ENCODE data around the gene GPSM1. TPM values are rescaled to one million over a fixed set of nuclear protein-coding genes. Genes with fewer than 3 reads are reported as not detected.

GPSM1 gene
- total and polyA plus RNA-seq, 4 donors = 0.11 to 2.9 (median 1.6) TPM

DNA sequence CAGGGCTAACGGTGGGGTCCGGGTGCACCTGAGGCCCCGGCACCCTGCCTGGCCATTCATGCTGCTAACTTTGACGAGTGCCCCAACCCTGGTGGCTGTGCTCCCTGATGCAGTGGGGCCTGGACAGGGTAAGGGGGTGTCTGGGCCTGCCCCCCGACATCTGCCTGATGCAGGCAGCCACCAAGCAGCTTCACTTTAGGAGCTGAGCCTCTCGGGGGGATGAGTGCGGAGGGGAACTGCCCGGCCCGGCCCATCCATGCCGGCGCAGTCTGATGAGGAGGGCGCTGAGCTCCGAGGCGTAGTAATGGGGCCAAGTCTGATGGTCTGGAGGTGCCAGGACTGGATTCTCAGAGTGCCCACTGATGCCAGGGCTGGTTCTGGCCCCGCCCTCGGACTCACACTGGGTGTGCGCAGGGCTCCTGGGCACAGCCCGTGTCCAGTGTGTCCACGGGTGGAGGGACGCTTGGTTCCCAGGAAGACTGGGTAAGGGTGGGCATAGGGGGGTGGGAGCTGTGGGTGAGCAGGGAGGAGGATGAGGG, 19.7 kb downstream of the GPSM1 start:
- whole genome bisulfite sequencing = 93% methylated on average over 20 of the region's 20 CpGs
- Histone ChIP-seq H3K27me3 (ENCODE audit: control insufficient read depth in 4 of 4, insufficient read depth in 4 of 4, low read length in 3 of 4) (no peaks in the 10 kb centered on the region), H3K36me3 (ENCODE audit: control insufficient read depth in 4 of 4, insufficient read depth in 3 of 4, low read depth in 1 of 4, low read length in 3 of 4) (no peaks in the 10 kb centered on the region), H3K9ac (ENCODE audit: low read depth in 1 of 2, low read length in 2 of 2) (no peak overlapping the region), H3K27ac (ENCODE audit: low read depth in 1 of 2, low read length in 2 of 2) (no peak overlapping the region), H3K9me3 (ENCODE audit: control insufficient read depth in 4 of 4, low read length in 3 of 4) (no peaks in the 10 kb centered on the region), H3K4me3 (ENCODE audit: low read depth in 1 of 3, low read length in 3 of 3) (no peak overlapping the region), H3K4me1 (ENCODE audit: control insufficient read depth in 4 of 4, insufficient read depth in 4 of 4, low read length in 3 of 4) (peaks cover 0 to 7% (median 4%) of the 10 kb centered on the region in 4 donors)
- DNase-seq (ENCODE audit: low spot score) = no peak
- TF ChIP-seq YY1 (IDR thresholded peaks at IDR 0.05) (no peak), FOXA1 (IDR thresholded peaks at IDR 0.05) (no peak), RAD21 (IDR thresholded peaks at IDR 0.05) (no peak)
- TF ChIP-seq, protein P1, sequence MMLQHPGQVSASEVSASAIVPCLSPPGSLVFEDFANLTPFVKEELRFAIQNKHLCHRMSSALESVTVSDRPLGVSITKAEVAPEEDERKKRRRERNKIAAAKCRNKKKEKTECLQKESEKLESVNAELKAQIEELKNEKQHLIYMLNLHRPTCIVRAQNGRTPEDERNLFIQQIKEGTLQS (IDR thresholded peaks at IDR 0.05) = no peak

DNA sequence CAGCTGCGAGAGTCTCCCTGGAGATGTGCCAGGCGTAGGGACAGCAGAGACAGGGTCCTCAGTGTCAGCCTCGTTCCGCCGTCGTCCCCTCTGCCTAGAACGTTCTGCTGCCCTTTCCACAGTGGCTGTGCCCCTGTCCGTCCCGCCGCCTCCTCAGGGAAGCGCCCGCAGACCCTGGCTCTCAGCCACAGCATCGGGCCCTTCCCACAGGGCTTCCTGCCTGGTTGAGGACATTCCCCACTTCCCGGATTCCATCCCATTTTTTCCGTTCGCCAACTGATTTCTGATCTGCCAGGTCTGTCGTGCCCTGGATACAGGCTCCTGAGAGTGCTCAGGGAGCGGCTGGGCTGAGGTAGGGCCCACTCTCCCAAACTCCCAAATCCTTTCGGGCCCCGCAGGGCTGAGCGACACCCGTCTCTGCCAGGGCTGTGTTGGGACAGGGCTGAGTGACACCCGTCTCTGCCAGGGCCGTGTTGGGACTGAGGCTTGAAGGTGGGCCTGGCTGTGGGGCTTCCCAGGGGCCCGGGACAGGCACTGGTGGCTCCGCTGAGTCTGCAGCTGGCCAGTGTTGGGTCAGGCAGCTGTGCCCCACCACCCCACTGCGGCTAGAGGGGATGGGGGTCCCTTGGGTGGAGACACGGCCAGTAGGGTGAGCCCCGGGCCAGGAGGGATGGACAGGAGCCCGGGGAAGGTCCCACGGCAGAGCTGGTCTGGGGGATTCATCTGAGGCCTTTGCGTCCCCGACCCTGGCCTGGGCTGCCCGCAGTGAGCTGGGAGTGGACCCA, 20.3 kb downstream of the GPSM1 start:
- Histone ChIP-seq H3K9ac (ENCODE audit: low read depth in 1 of 2, low read length in 2 of 2) (no peak overlapping the region), H3K4me3 (ENCODE audit: low read depth in 1 of 3, low read length in 3 of 3) (no peak overlapping the region), H3K9me3 (ENCODE audit: control insufficient read depth in 4 of 4, low read length in 3 of 4) (no peaks in the 10 kb centered on the region), H3K4me1 (ENCODE audit: control insufficient read depth in 4 of 4, insufficient read depth in 4 of 4, low read length in 3 of 4) (peaks cover 0 to 7% (median 3%) of the 10 kb centered on the region in 4 donors), H3K27me3 (ENCODE audit: control insufficient read depth in 4 of 4, insufficient read depth in 4 of 4, low read length in 3 of 4) (no peaks in the 10 kb centered on the region), H3K36me3 (ENCODE audit: control insufficient read depth in 4 of 4, insufficient read depth in 3 of 4, low read depth in 1 of 4, low read length in 3 of 4) (no peaks in the 10 kb centered on the region), H3K27ac (ENCODE audit: low read depth in 1 of 2, low read length in 2 of 2) (no peak overlapping the region)
- no peak for DNase-seq (ENCODE audit: low spot score)
- 85% methylated on average over 34 of the region's 34 CpGs for WGBS
- TF ChIP-seq, protein P2, sequence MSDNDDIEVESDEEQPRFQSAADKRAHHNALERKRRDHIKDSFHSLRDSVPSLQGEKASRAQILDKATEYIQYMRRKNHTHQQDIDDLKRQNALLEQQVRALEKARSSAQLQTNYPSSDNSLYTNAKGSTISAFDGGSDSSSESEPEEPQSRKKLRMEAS (IDR thresholded peaks at IDR 0.05) = no peak
- TF ChIP-seq, protein P3, sequence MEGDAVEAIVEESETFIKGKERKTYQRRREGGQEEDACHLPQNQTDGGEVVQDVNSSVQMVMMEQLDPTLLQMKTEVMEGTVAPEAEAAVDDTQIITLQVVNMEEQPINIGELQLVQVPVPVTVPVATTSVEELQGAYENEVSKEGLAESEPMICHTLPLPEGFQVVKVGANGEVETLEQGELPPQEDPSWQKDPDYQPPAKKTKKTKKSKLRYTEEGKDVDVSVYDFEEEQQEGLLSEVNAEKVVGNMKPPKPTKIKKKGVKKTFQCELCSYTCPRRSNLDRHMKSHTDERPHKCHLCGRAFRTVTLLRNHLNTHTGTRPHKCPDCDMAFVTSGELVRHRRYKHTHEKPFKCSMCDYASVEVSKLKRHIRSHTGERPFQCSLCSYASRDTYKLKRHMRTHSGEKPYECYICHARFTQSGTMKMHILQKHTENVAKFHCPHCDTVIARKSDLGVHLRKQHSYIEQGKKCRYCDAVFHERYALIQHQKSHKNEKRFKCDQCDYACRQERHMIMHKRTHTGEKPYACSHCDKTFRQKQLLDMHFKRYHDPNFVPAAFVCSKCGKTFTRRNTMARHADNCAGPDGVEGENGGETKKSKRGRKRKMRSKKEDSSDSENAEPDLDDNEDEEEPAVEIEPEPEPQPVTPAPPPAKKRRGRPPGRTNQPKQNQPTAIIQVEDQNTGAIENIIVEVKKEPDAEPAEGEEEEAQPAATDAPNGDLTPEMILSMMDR (IDR thresholded peaks at IDR 0.05; ENCODE audit: low read depth, low read length, missing input control) = no peak

GRCh38 chr9:136348691-136349090, 21.4 kb downstream of the GPSM1 start:
- H3K9me3 ChIP-seq (ENCODE audit: control insufficient read depth in 4 of 4, low read length in 3 of 4) = no peaks in the 10 kb centered on the region
- no peak overlapping the region for H3K4me3 ChIP-seq (ENCODE audit: low read depth in 1 of 3, low read length in 3 of 3)
- peaks cover 0 to 7% (median 0%) of the 10 kb centered on the region in 4 donors for H3K4me1 ChIP-seq (ENCODE audit: control insufficient read depth in 4 of 4, insufficient read depth in 4 of 4, low read length in 3 of 4)
- no peak overlapping the region for H3K27ac ChIP-seq (ENCODE audit: low read depth in 1 of 2, low read length in 2 of 2)
- no peaks in the 10 kb centered on the region for H3K36me3 ChIP-seq (ENCODE audit: control insufficient read depth in 4 of 4, insufficient read depth in 3 of 4, low read depth in 1 of 4, low read length in 3 of 4)
- 94% methylated on average over 14 of the region's 14 CpGs for WGBS
- no peaks in the 10 kb centered on the region for H3K27me3 ChIP-seq (ENCODE audit: control insufficient read depth in 4 of 4, insufficient read depth in 4 of 4, low read length in 3 of 4)
- no peak for DNase-seq (ENCODE audit: low spot score)
- no peak overlapping the region for H3K9ac ChIP-seq (ENCODE audit: low read depth in 1 of 2, low read length in 2 of 2)
- TF ChIP-seq JUND (IDR thresholded peaks at IDR 0.05) (no peak), RXRA (IDR thresholded peaks at IDR 0.05) (no peak), FOXA1 (IDR thresholded peaks at IDR 0.05) (no peak), HNF4G (IDR thresholded peaks at IDR 0.05) (no peak), GABPA (IDR thresholded peaks at IDR 0.05 in 1 of 2, conservative IDR thresholded peaks at IDR 0.05 in 1 of 2) (no peak), EGR1 (IDR thresholded peaks at IDR 0.05; ENCODE audit: low read depth in 2 of 2) (no peak), REST (IDR thresholded peaks at IDR 0.05) (no peak), TAF1 (conservative IDR thresholded peaks at IDR 0.05) (no peak), RAD21 (IDR thresholded peaks at IDR 0.05) (no peak), FOXA2 (IDR thresholded peaks at IDR 0.05) (no peak), HNF4A (conservative IDR thresholded peaks at IDR 0.05) (no peak), YY1 (IDR thresholded peaks at IDR 0.05) (no peak), NR2F2 (IDR thresholded peaks at IDR 0.05) (no peak)
- TF ChIP-seq, protein P2 (IDR thresholded peaks at IDR 0.05) = no peak
- TF ChIP-seq, protein P1 (IDR thresholded peaks at IDR 0.05) = no peak
- TF ChIP-seq, protein P3 (IDR thresholded peaks at IDR 0.05; ENCODE audit: low read depth, low read length, missing input control) = no peak

All from liver (tissue), 9 donors.